Spinal cord (tissue), 10 donors: Measurements from ENCODE around the gene BTK. TPM values are rescaled to one million over a fixed set of nuclear protein-coding genes. Genes with fewer than 3 reads are reported as not detected.
A peak's percentile ranks its signal among the peaks of the same experiment; 100 is the strongest.

Source experiments
- DNase-seq, 6 donors: peaks; one replicate each; pipeline versions ENCODE4 v3.0.0 to v3.0.0-alpha.2; 2013 to 2015; ENCODE audit warnings: low spot score in 6 of 6, low read depth in 4 of 6
- H3K27ac ChIP-seq: one replicate; pipeline ENCODE4 v1.5.1; 2013; ENCODE audit warnings: low read depth, low read length, control low read depth
- H3K27me3 ChIP-seq: one replicate; pipeline ENCODE4 v1.6.1; 2013; ENCODE audit warnings: low read length; ENCODE audit not compliant: control insufficient read depth, insufficient read depth
- H3K36me3 ChIP-seq: one replicate; pipeline ENCODE4 v1.6.1; 2013; ENCODE audit warnings: low read length; ENCODE audit not compliant: control insufficient read depth, insufficient read depth
- H3K4me1 ChIP-seq: one replicate; pipeline ENCODE4 v1.6.1; 2013; ENCODE audit warnings: low read length; ENCODE audit not compliant: control insufficient read depth, insufficient read depth
- H3K4me3 ChIP-seq: one replicate; pipeline ENCODE4 v1.5.1; 2013; ENCODE audit warnings: low read depth, low read length, control low read depth
- H3K9me3 ChIP-seq: one replicate; pipeline ENCODE4 v1.6.1; 2013; ENCODE audit warnings: low read length; ENCODE audit not compliant: control insufficient read depth, insufficient read depth
- WGBS: methylation state at CpG from one replicate; pipeline ENCODE4 v1.1.5; 2013; ENCODE audit warnings: missing lambda C conversion rate; ENCODE audit not compliant: insufficient coverage; 5-methylcytosine and 5-hydroxymethylcytosine counted together
- polyA plus RNA-seq, 2 donors: library from polyadenylated mRNA; unstranded; fragments of 120-200 nt; gene quantifications; one replicate each; pipeline ENCODE4 v1.2.1, GENCODE V29; 2013; ENCODE audit not compliant: insufficient read length in 2 of 2
- total RNA-seq, 2 donors: library from RNA; depleted of rRNA in 1 of 2; stranded (reverse); fragments of 120-200 nt in 1 of 2; fragments of >200 nt in 1 of 2; gene quantifications; one replicate each; pipeline versions ENCODE4 v1.2.3 to v1.2.4, GENCODE V29; 2013 to 2014
- donor health status: healthy.

The BTK gene
- total and polyA plus RNA-seq, 4 donors, result 4.1 to 7.3 (median 5.2) TPM

GRCh38 chrX:101415180-101416145, 29.5 kb upstream of the BTK start:
- WGBS, result 54% methylated on average over 4 of the region's 12 CpGs
- peaks cover 3% of the 10 kb centered on the region for H3K36me3 ChIP-seq
- H3K27me3 ChIP-seq, result peaks cover 10% of the 10 kb centered on the region
- DNase-seq, result peak in 3 of 6 donors; percentile 59 to 92 (median 87)
- H3K27ac ChIP-seq, result peak overlapping the region; percentile 16
- peaks cover 13% of the 10 kb centered on the region for H3K4me1 ChIP-seq
- H3K9me3 ChIP-seq, result no peaks in the 10 kb centered on the region
- no peak overlapping the region for H3K4me3 ChIP-seq

GRCh38 chrX:101411984-101412383, 26.0 kb upstream of the BTK start:
- Histone ChIP-seq H3K4me3 (no peak overlapping the region), H3K4me1 (peaks cover 7% of the 10 kb centered on the region), H3K36me3 (peaks cover 3% of the 10 kb centered on the region), H3K27me3 (peaks cover 2% of the 10 kb centered on the region), H3K9me3 (no peaks in the 10 kb centered on the region), H3K27ac (no peak overlapping the region)
- WGBS, result 71% methylated on average over 8 of the region's 10 CpGs
- no peak for DNase-seq

- H3K4me1 ChIP-seq, result no peaks in the 10 kb centered on the region
- no peaks in the 10 kb centered on the region for H3K9me3 ChIP-seq
- H3K27ac ChIP-seq, result no peak overlapping the region
- H3K36me3 ChIP-seq, result peaks cover 3% of the 10 kb centered on the region
- peak in 1 of 6 donors; percentile 3 for DNase-seq
- no CpG with 5 or more reads among the region's 7 CpGs for WGBS
- peaks cover 2% of the 10 kb centered on the region for H3K27me3 ChIP-seq
- no peak overlapping the region for H3K4me3 ChIP-seq
Measured at GRCh38 chrX:101410461-101410860, 24.5 kb upstream of the BTK start.

- peaks cover 3% of the 10 kb centered on the region for H3K36me3 ChIP-seq
- DNase-seq, result no peak
- H3K4me3 ChIP-seq, result peak overlapping the region; percentile 78
- no peaks in the 10 kb centered on the region for H3K4me1 ChIP-seq
- no peaks in the 10 kb centered on the region for H3K27me3 ChIP-seq
- H3K9me3 ChIP-seq, result no peaks in the 10 kb centered on the region
- H3K27ac ChIP-seq, result peak overlapping the region; percentile 91
- WGBS, result no CpG with 5 or more reads among the region's 6 CpGs
Measured at GRCh38 chrX:101409043-101409442, 23.1 kb upstream of the BTK start.

GRCh38 chrX:101408532-101408841, 22.5 kb upstream of the BTK start:
- no peaks in the 10 kb centered on the region for H3K27me3 ChIP-seq
- no peak for DNase-seq
- H3K36me3 ChIP-seq, result peaks cover 6% of the 10 kb centered on the region
- WGBS, result 37% methylated on average over 6 of the region's 8 CpGs
- peak overlapping the region; percentile 91 for H3K27ac ChIP-seq
- no peaks in the 10 kb centered on the region for H3K4me1 ChIP-seq
- H3K4me3 ChIP-seq, result peak overlapping the region; percentile 78
- no peaks in the 10 kb centered on the region for H3K9me3 ChIP-seq

- Histone ChIP-seq H3K36me3 (peaks cover 6% of the 10 kb centered on the region), H3K4me1 (no peaks in the 10 kb centered on the region), H3K27ac (peak within 1 kb of the TSS; percentile 91), H3K9me3 (no peaks in the 10 kb centered on the region), H3K4me3 (peak within 1 kb of the TSS; percentile 78), H3K27me3 (no peaks in the 10 kb centered on the region)
- 22% methylated on average over 36 of the region's 47 CpGs for WGBS
- DNase-seq, result peak; percentile 86 to 99 (median 92)
Measured at GRCh38 chrX:101407748-101408531, 21.9 kb upstream of the BTK start, which contains the start of the genes GLA and HNRNPH2. GLA (minus strand) TSS chrX:101407925; CDS start chrX:101407903, 22 bp downstream. HNRNPH2 (plus strand) TSS chrX:101408222; CDS start chrX:101411989, 3,767 bp downstream.

- DNase-seq, result peak in 1 of 6 donors; percentile 22
- no peaks in the 10 kb centered on the region for H3K4me1 ChIP-seq
Measured at GRCh38 chrX:101407167-101407747, 21.3 kb upstream of the BTK start.

GRCh38 chrX:101399825-101400224, 13.8 kb upstream of the BTK start:
- Histone ChIP-seq H3K4me3 (no peak overlapping the region), H3K36me3 (peaks cover 5% of the 10 kb centered on the region), H3K27me3 (peaks cover 5% of the 10 kb centered on the region), H3K9me3 (no peaks in the 10 kb centered on the region), H3K27ac (no peak overlapping the region), H3K4me1 (no peaks in the 10 kb centered on the region)
- WGBS, result 86% methylated on average over 3 of the region's 4 CpGs
- DNase-seq, result no peak

More at GRCh38 chrX:101407167-101407747, 21.3 kb upstream of the BTK start:
- Histone ChIP-seq H3K36me3 (peaks cover 5% of the 10 kb centered on the region), H3K27ac (peak overlapping the region; percentile 91), H3K4me3 (peak overlapping the region; percentile 78), H3K27me3 (no peaks in the 10 kb centered on the region), H3K9me3 (no peaks in the 10 kb centered on the region)
- WGBS, result 21% methylated on average over 12 of the region's 15 CpGs

GRCh38 chrX:101398694-101399093, 12.7 kb upstream of the BTK start:
- peaks cover 5% of the 10 kb centered on the region for H3K27me3 ChIP-seq
- no peaks in the 10 kb centered on the region for H3K4me1 ChIP-seq
- no peak overlapping the region for H3K4me3 ChIP-seq
- peaks cover 5% of the 10 kb centered on the region for H3K36me3 ChIP-seq
- H3K9me3 ChIP-seq, result no peaks in the 10 kb centered on the region
- no peak overlapping the region for H3K27ac ChIP-seq
- WGBS, result 80% methylated on average over 1 of the region's 4 CpGs
- DNase-seq, result no peak
